ENCODE measurements around the gene ABHD6.

DNA sequence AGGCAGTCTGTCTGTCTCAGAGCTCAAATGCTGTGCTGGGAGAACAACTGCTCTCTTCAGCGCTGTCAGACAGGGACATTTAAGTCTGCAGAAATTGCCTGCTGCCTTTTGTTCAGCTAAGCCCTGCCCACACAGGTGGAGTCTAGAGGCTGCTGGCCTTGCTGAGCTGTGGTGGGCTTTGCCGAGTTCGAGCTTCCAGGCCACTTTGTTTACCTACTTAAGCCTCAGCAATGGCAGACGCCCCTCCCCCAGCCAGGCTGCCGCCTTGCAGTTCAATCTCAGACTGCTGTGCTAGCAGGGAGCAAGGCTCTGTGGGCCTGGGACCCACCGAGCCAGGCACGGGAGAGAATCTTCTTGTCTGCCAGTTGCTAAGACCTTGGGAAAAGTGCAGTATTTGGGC lies 43.5 kb downstream of the ABHD6 start:
- no peak for TF ChIP-seq CTCF (IDR thresholded peaks at IDR 0.05; ENCODE audit: insufficient read depth, low read depth, low read length)
- no peak for TF ChIP-seq EZH2 (IDR thresholded peaks at IDR 0.05; ENCODE audit: insufficient read depth, low read length)
